Measurements from ENCODE around the gene BST1. TPM values are rescaled to one million over a fixed set of nuclear protein-coding genes. Genes with fewer than 3 reads are reported as not detected.

BST1 gene, protein sequence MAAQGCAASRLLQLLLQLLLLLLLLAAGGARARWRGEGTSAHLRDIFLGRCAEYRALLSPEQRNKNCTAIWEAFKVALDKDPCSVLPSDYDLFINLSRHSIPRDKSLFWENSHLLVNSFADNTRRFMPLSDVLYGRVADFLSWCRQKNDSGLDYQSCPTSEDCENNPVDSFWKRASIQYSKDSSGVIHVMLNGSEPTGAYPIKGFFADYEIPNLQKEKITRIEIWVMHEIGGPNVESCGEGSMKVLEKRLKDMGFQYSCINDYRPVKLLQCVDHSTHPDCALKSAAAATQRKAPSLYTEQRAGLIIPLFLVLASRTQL
- total RNA-seq: 1 to 10 TPM in 1 of 2 donors, under 1 TPM in 1; 0.89 to 1.9 TPM
- 0.12 to 0.45 reads per million in 2 donors for total RNA-seq

DNA sequence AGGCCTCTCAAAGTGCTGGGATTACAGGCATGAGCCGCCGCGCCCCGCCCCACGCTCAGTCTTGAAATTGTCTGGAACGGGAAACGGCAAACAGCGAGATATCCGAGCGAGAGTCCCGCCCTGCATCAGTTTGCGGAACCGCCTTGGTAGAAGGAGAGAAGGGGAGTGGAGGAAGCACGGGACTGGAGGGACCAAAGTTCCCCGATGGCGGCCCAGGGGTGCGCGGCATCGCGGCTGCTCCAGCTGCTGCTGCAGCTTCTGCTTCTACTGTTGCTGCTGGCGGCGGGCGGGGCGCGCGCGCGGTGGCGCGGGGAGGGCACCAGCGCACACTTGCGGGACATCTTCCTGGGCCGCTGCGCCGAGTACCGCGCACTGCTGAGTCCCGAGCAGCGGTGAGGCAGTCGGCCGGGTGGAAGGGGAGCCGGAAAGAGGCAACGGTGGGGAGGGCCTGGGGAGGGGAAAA is at the start of gene BST1:
Gene BST1 (plus strand): TSS at position 125 of the 463 bp plus-strand sequence. CDS start 80 bp downstream, at position 205.
- Mint-ChIP-seq H3K27me3 (peaks cover 18% of the 10 kb centered on the region), H3K27ac (peak within 1 kb of the TSS; percentile 14), H3K4me1 (peaks cover 17% of the 10 kb centered on the region), H3K4me3 (peak within 1 kb of the TSS; percentile 87), H3K36me3 (ENCODE audit: low read depth) (peaks cover 2% of the 10 kb centered on the region)
- H3K9me3 ChIP-seq (ENCODE audit: control insufficient read depth, low read length, poor library complexity, severe bottlenecking): no peaks in the 10 kb centered on the region
- DNase-seq (peak in 2 of 3 donors; percentile 23 to 40), ATAC-seq (peak; percentile 86)

DNA sequence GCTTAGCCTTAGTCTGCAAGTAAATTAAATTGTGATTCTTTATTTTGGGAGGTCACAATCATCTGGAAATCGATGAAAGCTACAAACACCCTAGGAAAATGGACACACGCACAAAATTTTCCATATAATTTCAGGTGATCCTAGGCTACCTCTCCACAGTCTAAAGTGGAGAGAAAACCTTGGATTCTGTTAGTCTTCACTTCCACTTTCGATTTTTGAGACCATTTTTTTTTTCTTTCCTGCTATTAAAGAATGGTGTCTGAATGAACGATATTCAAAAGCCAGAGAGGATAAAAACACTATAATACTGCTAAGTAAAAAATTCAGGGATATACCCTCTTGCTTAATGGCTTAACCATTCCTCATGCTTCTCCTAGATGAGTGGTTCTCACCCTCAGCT is 49.4 kb upstream of the BST1 start:
- H3K4me3 Mint-ChIP-seq: peak overlapping the region; percentile 99
- H3K4me1 Mint-ChIP-seq: peaks cover 37% of the 10 kb centered on the region
- DNase-seq (no peak), ATAC-seq (no peak)
- H3K27ac Mint-ChIP-seq: peak overlapping the region; percentile 96
- H3K27me3 Mint-ChIP-seq: no peaks in the 10 kb centered on the region
- peaks cover 4% of the 10 kb centered on the region for H3K36me3 Mint-ChIP-seq (ENCODE audit: low read depth)
- no peaks in the 10 kb centered on the region for H3K9me3 ChIP-seq (ENCODE audit: control insufficient read depth, low read length, poor library complexity, severe bottlenecking)

DNA sequence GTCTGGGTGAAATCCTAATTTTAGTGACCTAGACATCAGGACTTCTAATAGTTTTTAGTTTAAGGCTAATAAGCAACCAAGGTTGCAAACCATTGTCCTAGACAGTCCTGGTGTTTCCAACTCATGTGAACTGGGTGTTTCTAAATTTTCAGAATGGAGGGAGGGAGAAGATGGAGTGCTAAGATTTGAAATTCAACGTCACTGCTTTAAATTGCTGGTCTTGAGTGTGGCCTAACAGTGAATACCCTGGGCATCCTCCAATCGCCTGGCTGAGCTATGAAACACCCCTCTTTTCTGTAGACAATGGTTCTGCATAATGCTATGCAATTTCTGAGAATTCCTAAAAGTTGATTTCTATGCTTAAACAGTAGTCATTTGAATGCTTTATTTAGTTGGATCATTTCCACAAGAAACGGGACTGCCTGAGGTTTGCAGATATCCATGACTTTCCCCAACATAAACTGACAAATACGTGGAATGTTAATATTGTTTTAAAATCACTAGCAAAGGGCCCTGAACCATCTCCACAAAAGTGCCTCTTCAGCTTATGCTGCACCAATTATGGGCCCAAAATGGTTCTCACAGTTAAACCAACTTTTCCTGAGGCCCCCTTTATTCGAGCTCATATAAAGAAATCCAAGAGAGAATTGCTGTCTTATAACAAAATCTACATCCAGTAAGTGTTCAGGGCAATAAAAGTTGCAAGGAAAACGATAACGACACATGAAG is 48.8 kb upstream of the BST1 start:
- peak overlapping the region; percentile 96 for H3K27ac Mint-ChIP-seq
- H3K27me3 Mint-ChIP-seq: no peaks in the 10 kb centered on the region
- no peaks in the 10 kb centered on the region for H3K9me3 ChIP-seq (ENCODE audit: control insufficient read depth, low read length, poor library complexity, severe bottlenecking)
- DNase-seq: no peak
- ATAC-seq: no peak
- peak overlapping the region; percentile 99 for H3K4me3 Mint-ChIP-seq
- peaks cover 34% of the 10 kb centered on the region for H3K4me1 Mint-ChIP-seq
- H3K36me3 Mint-ChIP-seq (ENCODE audit: low read depth): peaks cover 4% of the 10 kb centered on the region

DNA sequence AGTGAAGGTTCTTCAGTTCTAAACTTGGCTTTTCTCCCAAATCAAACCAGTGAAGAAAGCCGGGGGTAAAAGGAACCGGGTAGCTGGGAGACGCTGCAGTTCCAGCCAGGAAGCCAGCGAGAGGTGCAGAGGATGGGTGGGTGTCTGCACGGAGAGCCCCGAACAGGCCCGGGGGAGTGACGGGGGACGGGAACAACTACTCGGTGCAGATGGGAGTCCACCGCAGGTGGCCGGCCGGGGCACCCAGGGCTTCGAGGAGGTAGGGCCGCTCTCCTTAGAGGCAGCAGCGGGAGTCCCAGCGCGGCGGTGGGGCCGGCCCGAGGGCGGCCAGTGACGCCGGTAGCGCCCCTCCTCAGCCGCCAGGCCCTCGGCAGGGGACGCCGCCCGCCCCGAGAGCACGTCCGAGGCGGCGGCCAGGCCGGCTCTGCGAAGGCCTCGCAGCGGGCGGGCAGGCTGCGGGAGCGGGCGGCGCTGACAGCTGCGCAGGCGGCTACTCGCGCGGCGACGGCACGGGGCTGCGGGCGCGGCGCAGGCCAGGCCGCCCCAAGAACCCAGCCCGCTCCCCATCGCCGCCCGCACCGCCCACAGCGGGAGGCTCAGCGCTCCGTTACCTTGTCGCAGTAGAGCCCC is 48.2 kb upstream of the BST1 start:
- Mint-ChIP-seq H3K4me3 (peak overlapping the region; percentile 99), H3K27me3 (no peaks in the 10 kb centered on the region), H3K36me3 (ENCODE audit: low read depth) (peaks cover 4% of the 10 kb centered on the region), H3K4me1 (peaks cover 32% of the 10 kb centered on the region), H3K27ac (peak overlapping the region; percentile 96)
- peak in 1 of 3 donors; percentile 8 for DNase-seq
- no peaks in the 10 kb centered on the region for H3K9me3 ChIP-seq (ENCODE audit: control insufficient read depth, low read length, poor library complexity, severe bottlenecking)
- peak; percentile 66 for ATAC-seq

DNA sequence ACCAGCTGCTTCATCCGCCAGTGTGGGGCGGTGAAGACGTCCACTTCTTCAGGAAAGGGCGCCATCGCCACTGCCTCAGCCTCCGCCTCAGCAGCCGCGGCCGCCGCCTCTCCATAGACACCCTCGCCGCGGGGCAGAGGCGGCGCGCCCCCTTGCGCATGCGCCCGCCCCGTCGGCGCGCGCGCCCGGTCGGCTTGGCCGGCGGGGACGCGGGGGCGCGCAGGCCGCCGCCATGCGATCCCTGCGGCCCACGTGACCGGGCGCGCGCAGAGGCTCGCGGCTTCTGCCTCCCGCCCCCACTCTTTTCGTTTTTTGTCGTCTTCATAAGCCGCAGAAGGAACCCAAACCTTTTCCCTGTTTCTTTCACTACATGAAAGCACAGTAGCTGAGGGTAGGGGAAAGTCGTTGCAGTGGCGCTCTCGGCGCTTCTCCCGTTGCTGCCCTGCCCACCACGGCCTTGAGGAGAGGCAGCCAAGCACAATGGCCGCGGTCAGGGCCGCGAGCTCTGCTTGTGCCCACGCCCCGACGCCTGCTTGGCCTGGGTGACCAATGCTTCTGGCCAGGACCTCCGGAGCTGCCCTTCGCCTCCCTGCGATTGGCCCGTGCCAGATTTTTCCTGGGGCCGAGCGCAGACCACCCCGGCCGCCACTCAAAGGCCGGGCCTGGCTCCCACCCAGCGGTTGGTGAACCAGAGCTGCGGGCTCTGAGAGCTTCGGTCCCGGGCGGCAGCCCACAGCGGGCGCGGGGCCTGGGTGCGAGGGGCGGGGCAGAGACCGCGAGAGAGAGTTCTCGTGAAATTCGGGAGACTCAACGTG is 47.4 kb upstream of the BST1 start, which contains the start of gene FBXL5:
Gene FBXL5 (minus strand): TSS at position 135 of the 815 bp plus-strand sequence. CDS start 70 bp downstream, at position 65.
- Mint-ChIP-seq H3K4me1 (peaks cover 26% of the 10 kb centered on the region), H3K27ac (peak within 1 kb of the TSS; percentile 96)
- peak; percentile 85 for ATAC-seq

DNA sequence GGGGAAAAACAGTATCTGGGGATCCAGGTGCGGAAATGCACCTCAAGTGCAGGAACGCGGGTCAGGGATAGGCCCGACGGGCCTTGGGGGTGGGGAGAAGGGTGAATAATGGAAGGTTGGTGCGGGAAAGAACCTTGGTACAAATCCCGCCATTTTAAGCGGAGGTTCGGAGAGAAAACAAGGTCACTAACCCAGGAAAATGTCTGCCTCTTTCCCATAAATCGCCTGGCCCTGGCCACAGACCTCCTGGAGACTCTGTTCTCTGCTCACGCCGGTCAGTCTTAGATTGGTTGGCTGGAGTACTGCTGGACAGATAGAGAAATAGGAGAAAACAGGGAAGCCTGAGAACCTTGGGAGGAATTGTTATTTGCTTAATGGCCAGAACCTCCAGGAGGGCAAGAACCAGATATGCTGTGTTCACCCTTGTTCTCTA is 46.8 kb upstream of the BST1 start:
- peak overlapping the region; percentile 96 for H3K27ac Mint-ChIP-seq
- DNase-seq: no peak
- ATAC-seq: no peak
- peaks cover 4% of the 10 kb centered on the region for H3K36me3 Mint-ChIP-seq (ENCODE audit: low read depth)
- H3K9me3 ChIP-seq (ENCODE audit: control insufficient read depth, low read length, poor library complexity, severe bottlenecking): no peaks in the 10 kb centered on the region
- no peaks in the 10 kb centered on the region for H3K27me3 Mint-ChIP-seq
- peak overlapping the region; percentile 91 for H3K4me3 Mint-ChIP-seq
- peaks cover 22% of the 10 kb centered on the region for H3K4me1 Mint-ChIP-seq

More for the DNA sequence above, 47.4 kb upstream of the BST1 start, which contains the start of gene FBXL5:
- peak within 1 kb of the TSS; percentile 99 for H3K4me3 Mint-ChIP-seq
- peaks cover 4% of the 10 kb centered on the region for H3K36me3 Mint-ChIP-seq (ENCODE audit: low read depth)
- H3K9me3 ChIP-seq (ENCODE audit: control insufficient read depth, low read length, poor library complexity, severe bottlenecking): no peaks in the 10 kb centered on the region
- no peaks in the 10 kb centered on the region for H3K27me3 Mint-ChIP-seq
- DNase-seq: peak; percentile 84 to 88 (median 85)

DNA sequence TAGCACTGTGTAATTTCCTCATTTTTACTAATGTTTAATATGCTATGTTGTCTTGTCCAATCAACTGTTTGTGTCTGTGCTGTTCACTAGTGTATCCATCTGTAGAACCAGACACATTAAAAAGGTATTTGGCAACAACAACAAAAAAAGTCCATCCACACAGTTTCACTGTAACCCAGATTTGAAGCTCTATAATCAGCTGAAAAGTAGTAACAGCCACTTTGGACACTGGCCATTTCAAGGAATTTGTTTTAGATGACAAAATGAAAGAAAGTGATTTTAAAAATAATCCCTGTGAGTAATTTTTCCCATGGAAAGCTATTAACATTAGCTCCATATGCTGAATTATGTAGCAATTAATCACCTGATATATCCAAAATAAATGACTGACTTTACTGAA is 45.5 kb upstream of the BST1 start:
- Mint-ChIP-seq H3K4me1 (peaks cover 15% of the 10 kb centered on the region), H3K27ac (no peak overlapping the region), H3K4me3 (no peak overlapping the region), H3K27me3 (no peaks in the 10 kb centered on the region), H3K36me3 (ENCODE audit: low read depth) (peaks cover 4% of the 10 kb centered on the region)
- H3K9me3 ChIP-seq (ENCODE audit: control insufficient read depth, low read length, poor library complexity, severe bottlenecking): no peaks in the 10 kb centered on the region
- no peak for ATAC-seq
- no peak for DNase-seq

DNA sequence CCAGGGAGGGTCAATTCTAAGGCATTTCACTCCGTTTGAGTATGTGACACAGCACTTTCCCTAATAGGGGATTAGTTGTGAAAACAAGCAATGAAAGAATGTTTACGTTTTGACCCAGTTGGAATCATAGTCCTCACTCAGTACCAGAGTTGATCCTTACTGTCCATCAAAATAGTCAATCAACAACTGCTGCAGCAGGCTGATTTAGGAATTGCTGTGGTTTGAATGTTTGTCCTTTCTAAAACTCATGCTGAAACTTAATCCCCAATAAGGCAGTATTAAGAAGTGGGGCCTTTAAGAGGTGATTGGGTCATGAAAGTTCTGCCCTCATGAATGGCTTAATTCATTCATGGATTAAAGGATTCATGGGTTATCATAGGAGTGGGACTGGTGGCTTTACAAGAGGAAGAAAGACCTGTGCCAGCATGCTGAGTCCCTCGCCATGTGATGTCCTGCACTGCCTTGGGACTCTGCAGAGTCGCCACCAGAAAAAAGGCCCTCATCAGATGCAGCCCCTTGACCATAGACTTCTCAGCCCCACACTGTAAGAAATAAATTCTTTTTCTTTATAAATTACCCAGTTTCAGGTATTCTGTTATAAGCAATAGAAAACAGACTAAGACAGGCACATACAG is 44.6 kb upstream of the BST1 start:
- peaks cover 4% of the 10 kb centered on the region for H3K36me3 Mint-ChIP-seq (ENCODE audit: low read depth)
- ATAC-seq (no peak), DNase-seq (no peak)
- H3K4me1 Mint-ChIP-seq: peaks cover 12% of the 10 kb centered on the region
- H3K4me3 Mint-ChIP-seq: no peak overlapping the region
- H3K9me3 ChIP-seq (ENCODE audit: control insufficient read depth, low read length, poor library complexity, severe bottlenecking): no peaks in the 10 kb centered on the region
- no peaks in the 10 kb centered on the region for H3K27me3 Mint-ChIP-seq
- H3K27ac Mint-ChIP-seq: no peak overlapping the region

DNA sequence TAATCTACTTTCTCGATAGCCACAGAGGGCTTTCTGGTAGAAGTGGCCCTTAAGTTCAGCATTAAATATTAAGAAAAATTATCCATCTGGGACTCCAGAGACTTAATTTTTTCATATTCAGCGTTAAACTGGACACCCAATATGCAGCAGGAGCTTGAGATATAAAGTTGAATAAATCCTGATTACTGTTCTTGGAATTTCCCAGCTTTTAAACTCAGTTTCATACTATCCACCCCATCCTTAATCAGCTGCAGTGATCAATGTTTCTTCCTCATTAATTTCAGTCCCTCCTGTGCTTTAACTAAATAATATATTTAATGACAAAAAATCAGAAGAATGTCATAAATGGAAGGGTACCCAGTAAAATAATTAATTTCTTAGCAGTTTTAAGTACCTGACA is 44.1 kb upstream of the BST1 start:
- H3K27ac Mint-ChIP-seq: no peak overlapping the region
- H3K9me3 ChIP-seq (ENCODE audit: control insufficient read depth, low read length, poor library complexity, severe bottlenecking): no peaks in the 10 kb centered on the region
- H3K4me3 Mint-ChIP-seq: no peak overlapping the region
- no peaks in the 10 kb centered on the region for H3K27me3 Mint-ChIP-seq
- H3K4me1 Mint-ChIP-seq: peaks cover 7% of the 10 kb centered on the region
- peaks cover 4% of the 10 kb centered on the region for H3K36me3 Mint-ChIP-seq (ENCODE audit: low read depth)
- DNase-seq (no peak), ATAC-seq (no peak)

DNA sequence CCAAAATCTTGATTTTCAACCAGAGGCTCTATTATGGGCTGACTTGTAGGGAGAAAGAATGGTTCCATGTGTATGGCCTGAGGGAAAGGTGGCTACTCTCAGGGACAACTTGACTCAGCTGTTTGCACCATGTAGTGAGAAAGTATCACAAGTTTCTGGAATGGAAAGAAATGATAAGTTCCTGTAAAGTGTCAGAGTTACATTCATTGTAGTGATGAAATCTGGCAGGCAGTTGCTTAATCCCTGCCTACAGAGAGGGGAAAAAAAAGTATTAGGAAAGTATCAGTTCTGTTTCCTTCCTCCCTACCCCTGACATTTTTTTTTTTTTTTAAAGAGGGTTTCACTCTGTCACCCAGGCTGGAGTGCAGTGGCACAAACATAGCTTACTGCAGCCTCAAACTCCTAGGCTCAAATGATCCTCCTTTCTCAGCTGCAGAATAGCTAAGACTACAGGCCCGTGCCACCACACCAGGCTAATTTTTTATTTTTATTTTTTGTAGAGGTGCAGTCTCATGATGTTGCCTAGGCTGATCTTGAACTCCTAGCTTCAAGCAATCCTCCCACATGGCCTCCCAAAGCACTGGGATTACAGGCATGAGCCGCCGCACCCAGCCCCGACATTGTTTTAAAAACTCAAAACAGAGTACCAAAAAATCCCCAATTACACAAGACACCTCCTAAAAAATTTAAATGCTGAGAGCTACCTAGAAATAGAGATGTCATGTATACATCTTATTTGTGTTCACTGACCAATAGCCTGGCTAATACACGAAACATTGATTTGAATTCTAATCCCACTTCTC is 42.9 kb upstream of the BST1 start:
- no peaks in the 10 kb centered on the region for H3K9me3 ChIP-seq (ENCODE audit: control insufficient read depth, low read length, poor library complexity, severe bottlenecking)
- ATAC-seq (no peak), DNase-seq (no peak)
- Mint-ChIP-seq H3K4me1 (peaks cover 6% of the 10 kb centered on the region), H3K4me3 (no peak overlapping the region), H3K36me3 (ENCODE audit: low read depth) (peaks cover 2% of the 10 kb centered on the region), H3K27ac (no peak overlapping the region), H3K27me3 (no peaks in the 10 kb centered on the region)

DNA sequence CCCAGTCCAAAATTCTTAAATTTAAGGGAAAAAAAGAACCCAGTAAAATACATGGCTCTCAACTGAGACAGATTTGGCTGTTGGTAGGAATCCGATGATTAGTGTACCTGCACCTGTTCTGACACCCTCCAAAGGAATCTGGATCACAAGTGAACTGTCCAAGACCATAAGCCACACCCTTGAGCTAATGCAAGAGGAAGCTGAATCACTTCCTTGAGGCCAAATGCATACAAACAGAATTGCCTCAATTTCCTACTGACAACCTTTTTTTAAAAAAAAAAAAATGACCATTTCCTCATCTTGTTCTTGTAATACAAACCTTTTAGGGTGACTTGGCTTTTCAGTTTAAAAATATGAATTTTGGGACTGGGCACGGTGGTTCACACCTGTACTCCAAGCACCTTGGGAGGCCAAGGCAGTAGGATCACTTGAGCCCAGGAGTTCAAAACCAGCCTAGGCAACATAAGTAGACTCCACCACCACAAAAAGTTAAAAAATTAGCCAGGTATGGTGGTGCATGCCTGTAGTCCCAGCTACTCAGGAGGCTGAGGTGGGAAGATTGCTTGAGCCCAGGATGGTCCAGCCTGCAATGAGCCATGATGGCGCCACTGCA is 37.0 kb upstream of the BST1 start:
- H3K36me3 Mint-ChIP-seq (ENCODE audit: low read depth): no peaks in the 10 kb centered on the region
- ATAC-seq: no peak

More for the DNA sequence above, 37.0 kb upstream of the BST1 start:
- no peaks in the 10 kb centered on the region for H3K27me3 Mint-ChIP-seq
- H3K27ac Mint-ChIP-seq: no peak overlapping the region
- DNase-seq: no peak
- H3K4me1 Mint-ChIP-seq: no peaks in the 10 kb centered on the region
- no peak overlapping the region for H3K4me3 Mint-ChIP-seq
- no peaks in the 10 kb centered on the region for H3K9me3 ChIP-seq (ENCODE audit: control insufficient read depth, low read length, poor library complexity, severe bottlenecking)
